Parathyroid adenoma (tissue), 2 donors: ENCODE data around the gene IL3RA.

ENCODE experiments used
- H2AFZ ChIP-seq: fragments of 300-600 bp; sonication (generic); one replicate; pipeline ENCODE4 v1.7.0; 2017; ENCODE audit warnings: antibody characterized with exemption, mild to moderate bottlenecking
- H3K27ac ChIP-seq: fragments of 300-600 bp; sonication (generic); one replicate; pipeline ENCODE4 v1.7.0; 2017
- H3K27me3 ChIP-seq: fragments of 300-600 bp; sonication (generic); one replicate; pipeline ENCODE4 v1.7.0; 2017; ENCODE audit warnings: low read length; ENCODE audit not compliant: control insufficient read depth, insufficient read depth
- H3K36me3 ChIP-seq: fragments of 300-600 bp; sonication (generic); one replicate; pipeline ENCODE4 v1.7.0; 2017; ENCODE audit warnings: low read length; ENCODE audit not compliant: control insufficient read depth, insufficient read depth
- H3K4me1 ChIP-seq: fragments of 300-600 bp; sonication (generic); one replicate; pipeline ENCODE4 v1.7.0; 2017; ENCODE audit warnings: control low read depth
- H3K4me2 ChIP-seq: fragments of 300-600 bp; sonication (generic); one replicate; pipeline ENCODE4 v1.7.0; 2017; ENCODE audit warnings: low read length
- H3K4me3 ChIP-seq: fragments of 300-600 bp; sonication (generic); one replicate; pipeline ENCODE4 v1.7.0; 2017; ENCODE audit warnings: low read depth, low read length
- H3K79me2 ChIP-seq: fragments of 300-600 bp; sonication (generic); one replicate; pipeline ENCODE4 v1.7.0; 2017; ENCODE audit warnings: control low read depth
- H3K9ac ChIP-seq: fragments of 300-600 bp; sonication (generic); one replicate; pipeline ENCODE4 v1.7.0; 2017; ENCODE audit warnings: mild to moderate bottlenecking
- H3K9me3 ChIP-seq: fragments of 300-600 bp; sonication (generic); one replicate; pipeline ENCODE4 v1.7.0; 2017; ENCODE audit warnings: low read length; ENCODE audit not compliant: control insufficient read depth
- TF ChIP-seq, protein P1 (sequence below): fragments of 300-600 bp; sonication (generic); IDR thresholded peaks from one replicate; pipeline ENCODE4 v1.7.0; 2017; ENCODE audit warnings: antibody characterized with exemption, mild to moderate bottlenecking
- donor health status: primary hyperparathyroidism.

The IL3RA gene

DNA sequence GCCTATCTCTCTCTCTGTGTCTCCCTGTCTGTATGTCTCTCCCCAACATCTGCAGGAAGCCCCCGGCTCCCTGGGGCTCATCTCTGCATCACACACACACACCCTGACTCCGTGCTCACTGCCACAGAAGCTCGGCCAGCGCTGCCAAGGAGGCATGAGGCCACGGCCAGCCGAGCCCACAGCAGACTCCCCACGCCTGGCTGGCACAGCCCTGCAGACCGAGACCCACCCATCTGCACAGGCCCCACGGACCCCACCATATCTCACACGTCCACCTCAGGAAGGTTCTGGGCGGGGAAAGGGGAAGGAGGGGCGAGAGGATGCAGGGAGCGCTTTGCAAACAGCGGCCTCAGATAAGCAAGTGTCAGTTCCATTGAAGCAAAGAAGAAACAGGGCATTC is 83.8 kb downstream of the IL3RA start:
- no peaks in the 10 kb centered on the region for H3K9me3 ChIP-seq
- no peak overlapping the region for H3K27ac ChIP-seq
- no peaks in the 10 kb centered on the region for H3K27me3 ChIP-seq
- H3K36me3 ChIP-seq, result no peaks in the 10 kb centered on the region
- H3K9ac ChIP-seq, result no peak overlapping the region
- TF ChIP-seq, protein P1, sequence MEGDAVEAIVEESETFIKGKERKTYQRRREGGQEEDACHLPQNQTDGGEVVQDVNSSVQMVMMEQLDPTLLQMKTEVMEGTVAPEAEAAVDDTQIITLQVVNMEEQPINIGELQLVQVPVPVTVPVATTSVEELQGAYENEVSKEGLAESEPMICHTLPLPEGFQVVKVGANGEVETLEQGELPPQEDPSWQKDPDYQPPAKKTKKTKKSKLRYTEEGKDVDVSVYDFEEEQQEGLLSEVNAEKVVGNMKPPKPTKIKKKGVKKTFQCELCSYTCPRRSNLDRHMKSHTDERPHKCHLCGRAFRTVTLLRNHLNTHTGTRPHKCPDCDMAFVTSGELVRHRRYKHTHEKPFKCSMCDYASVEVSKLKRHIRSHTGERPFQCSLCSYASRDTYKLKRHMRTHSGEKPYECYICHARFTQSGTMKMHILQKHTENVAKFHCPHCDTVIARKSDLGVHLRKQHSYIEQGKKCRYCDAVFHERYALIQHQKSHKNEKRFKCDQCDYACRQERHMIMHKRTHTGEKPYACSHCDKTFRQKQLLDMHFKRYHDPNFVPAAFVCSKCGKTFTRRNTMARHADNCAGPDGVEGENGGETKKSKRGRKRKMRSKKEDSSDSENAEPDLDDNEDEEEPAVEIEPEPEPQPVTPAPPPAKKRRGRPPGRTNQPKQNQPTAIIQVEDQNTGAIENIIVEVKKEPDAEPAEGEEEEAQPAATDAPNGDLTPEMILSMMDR, result no peak
- H3K4me2 ChIP-seq, result no peak overlapping the region
- H2AFZ ChIP-seq, result no peak overlapping the region
- no peaks in the 10 kb centered on the region for H3K4me1 ChIP-seq
- H3K79me2 ChIP-seq, result no peaks in the 10 kb centered on the region
- no peak overlapping the region for H3K4me3 ChIP-seq

DNA sequence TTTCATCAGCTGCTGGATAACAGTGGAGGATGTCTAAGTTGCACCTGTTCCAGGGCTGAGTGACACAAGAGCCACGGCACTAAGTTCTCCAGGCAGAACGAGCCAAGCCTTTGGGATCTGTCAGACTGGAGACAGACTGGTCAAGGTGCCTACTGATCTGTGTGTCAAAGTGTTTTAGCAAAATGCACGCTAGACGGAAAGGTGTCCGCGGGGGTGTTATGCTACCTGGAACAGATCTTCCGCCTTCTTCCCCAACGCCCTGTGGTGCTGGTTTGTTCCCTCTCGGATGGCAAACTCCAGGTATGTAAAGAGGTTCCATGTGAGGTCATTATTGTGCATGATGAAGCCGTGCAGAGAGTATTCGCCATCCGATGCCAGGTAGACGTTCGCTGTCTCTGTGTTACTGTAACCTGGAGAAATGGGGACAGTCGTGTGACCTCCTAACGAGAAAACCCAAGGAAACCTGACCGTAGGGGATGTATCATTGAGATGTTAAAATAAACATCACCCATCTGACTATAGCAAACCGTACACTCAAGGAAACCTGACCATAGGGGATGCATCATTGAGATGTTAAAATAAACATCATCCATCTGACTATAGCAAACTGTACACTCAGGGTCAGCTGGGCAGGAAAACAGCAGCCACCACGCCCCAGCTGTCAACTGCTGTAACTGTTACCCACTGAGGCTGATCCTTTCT is 85.0 kb downstream of the IL3RA start:
- Histone ChIP-seq H3K9me3 (no peaks in the 10 kb centered on the region), H3K79me2 (no peaks in the 10 kb centered on the region), H3K4me2 (no peak overlapping the region), H2AFZ (no peak overlapping the region), H3K27me3 (no peaks in the 10 kb centered on the region), H3K4me3 (no peak overlapping the region), H3K27ac (no peak overlapping the region), H3K4me1 (no peaks in the 10 kb centered on the region), H3K36me3 (no peaks in the 10 kb centered on the region), H3K9ac (no peak overlapping the region)
- TF ChIP-seq, protein P1, result no peak

DNA sequence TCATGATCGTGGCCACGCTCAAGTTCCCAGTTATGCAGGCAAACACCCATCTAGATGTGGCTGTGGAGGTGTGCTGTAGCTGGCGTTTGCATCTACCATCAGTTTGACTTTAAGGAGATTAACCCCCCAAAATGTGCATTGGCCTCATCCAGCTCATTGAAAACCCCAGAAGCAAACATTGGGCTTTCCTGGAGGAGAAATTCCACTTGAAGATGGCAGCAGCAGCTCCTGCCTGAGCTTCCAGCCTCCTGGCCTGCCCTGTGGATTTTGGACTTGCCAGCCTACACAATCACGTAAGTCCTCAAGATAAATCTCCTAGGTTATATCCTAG is 85.5 kb downstream of the IL3RA start:
- no peaks in the 10 kb centered on the region for H3K4me1 ChIP-seq
- no peaks in the 10 kb centered on the region for H3K9me3 ChIP-seq
- TF ChIP-seq, protein P1, result no peak
- no peak overlapping the region for H3K9ac ChIP-seq
- H2AFZ ChIP-seq, result no peak overlapping the region
- H3K4me2 ChIP-seq, result no peak overlapping the region
- no peaks in the 10 kb centered on the region for H3K79me2 ChIP-seq
- no peaks in the 10 kb centered on the region for H3K36me3 ChIP-seq
- no peak overlapping the region for H3K27ac ChIP-seq
- no peak overlapping the region for H3K4me3 ChIP-seq
- no peaks in the 10 kb centered on the region for H3K27me3 ChIP-seq

DNA sequence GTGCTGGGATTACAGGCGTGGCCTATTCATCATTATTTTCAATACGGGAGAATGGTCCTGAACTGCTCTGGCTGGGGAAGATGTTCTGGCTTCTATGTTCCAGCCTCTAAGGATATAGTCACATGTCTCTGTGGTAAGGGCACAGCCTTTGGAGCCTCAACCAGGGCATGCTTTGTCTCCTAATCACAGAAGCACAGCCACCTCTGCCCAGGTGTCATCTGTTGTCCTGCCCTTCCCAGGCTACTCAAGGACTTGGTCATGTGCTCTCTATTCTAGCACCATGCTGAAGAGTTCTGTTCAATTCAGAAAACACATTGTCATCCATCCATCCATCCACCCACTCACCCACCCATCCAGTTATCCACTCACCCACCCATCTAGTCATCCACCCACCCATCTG is 86.6 kb downstream of the IL3RA start:
- H3K27ac ChIP-seq, result no peak overlapping the region
- H3K4me3 ChIP-seq, result no peak overlapping the region
- no peaks in the 10 kb centered on the region for H3K36me3 ChIP-seq
- no peaks in the 10 kb centered on the region for H3K79me2 ChIP-seq
- no peaks in the 10 kb centered on the region for H3K9me3 ChIP-seq
- H2AFZ ChIP-seq, result no peak overlapping the region
- no peak overlapping the region for H3K4me2 ChIP-seq
- H3K9ac ChIP-seq, result no peak overlapping the region
- H3K27me3 ChIP-seq, result no peaks in the 10 kb centered on the region
- TF ChIP-seq, protein P1, result no peak
- H3K4me1 ChIP-seq, result no peaks in the 10 kb centered on the region

DNA sequence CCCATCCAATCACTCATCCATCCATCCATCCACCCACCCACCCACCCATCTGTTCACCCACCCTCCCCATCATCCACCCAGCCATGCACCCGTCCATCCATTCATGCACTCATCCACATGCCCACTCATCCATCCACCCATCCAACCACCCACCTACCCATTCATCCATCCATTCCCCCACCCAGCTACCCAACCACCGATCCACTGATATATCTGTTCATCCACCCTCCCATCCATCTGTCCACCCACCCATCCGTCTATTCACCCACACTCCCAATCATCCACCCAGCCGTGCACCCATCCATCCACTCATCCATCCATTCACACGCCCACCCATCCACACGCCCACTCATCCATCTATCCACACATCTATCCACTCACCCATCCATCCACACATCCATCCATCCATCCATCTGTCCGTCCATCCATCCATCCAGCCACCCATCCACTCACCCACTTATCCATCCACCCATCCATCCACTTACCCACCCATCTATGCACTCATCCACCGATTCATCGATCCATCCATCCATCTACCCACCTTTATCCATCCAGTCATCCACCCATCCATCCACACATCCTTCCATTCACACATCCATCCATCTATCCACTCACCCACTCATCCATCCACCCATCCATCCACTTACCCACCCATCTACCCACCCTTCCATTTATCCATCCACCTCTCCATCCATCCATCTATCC is 87.7 kb downstream of the IL3RA start:
- no peak overlapping the region for H3K27ac ChIP-seq
- no peaks in the 10 kb centered on the region for H3K79me2 ChIP-seq
- H3K9ac ChIP-seq, result no peak overlapping the region
- H2AFZ ChIP-seq, result no peak overlapping the region
- no peak overlapping the region for H3K4me3 ChIP-seq
- no peaks in the 10 kb centered on the region for H3K4me1 ChIP-seq
- H3K27me3 ChIP-seq, result no peaks in the 10 kb centered on the region
- H3K9me3 ChIP-seq, result no peaks in the 10 kb centered on the region
- TF ChIP-seq, protein P1, result no peak
- H3K36me3 ChIP-seq, result no peaks in the 10 kb centered on the region
- no peak overlapping the region for H3K4me2 ChIP-seq
